NCI-H69 (cell line): ENCODE measurements around the gene MAEA.
"Not testable (repeated sequence)": the region's sequence is repeated elsewhere in the genome, so short reads cannot be mapped to it uniquely, and the experiment has no call there.

Source experiments
- DNase-seq: peaks from one replicate; lab custom pipeline; 2025; lab: John Stamatoyannopoulos, UW

MAEA gene

DNA sequence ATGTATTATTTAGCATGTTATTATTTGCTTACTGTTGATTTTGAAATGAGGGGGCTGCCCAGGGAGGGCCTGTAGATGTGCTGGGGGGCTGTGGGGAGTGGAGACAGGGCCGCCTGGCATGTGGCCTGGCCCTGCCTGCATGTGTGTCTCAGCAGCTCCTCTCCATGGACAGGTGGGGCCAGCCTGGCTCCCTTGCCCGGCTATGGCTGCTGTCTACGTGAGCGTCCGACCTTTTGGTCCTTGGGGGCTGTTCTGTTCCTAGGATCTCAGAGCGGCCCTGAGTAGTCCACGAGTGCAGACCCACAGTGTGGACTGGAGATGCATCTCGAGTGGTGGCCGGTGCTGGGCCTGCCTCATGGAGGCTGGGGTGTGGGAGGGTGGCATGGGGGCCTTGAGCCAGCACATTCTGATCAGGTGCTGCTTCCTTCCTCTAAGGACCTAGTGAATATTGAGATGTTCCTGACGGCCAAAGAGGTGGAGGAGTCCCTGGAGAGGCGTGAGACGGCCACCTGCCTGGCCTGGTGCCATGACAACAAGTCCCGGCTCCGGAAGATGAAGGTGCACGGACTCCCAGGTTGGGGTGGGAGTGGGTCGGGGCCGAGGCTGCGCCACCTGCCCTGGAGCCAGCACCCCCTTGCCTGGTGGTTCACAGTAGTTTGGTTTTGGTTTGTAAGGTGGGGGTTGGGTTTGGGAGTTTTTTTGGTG lies 32.4 kb downstream of the MAEA start:
- no peak for DNase-seq

DNA sequence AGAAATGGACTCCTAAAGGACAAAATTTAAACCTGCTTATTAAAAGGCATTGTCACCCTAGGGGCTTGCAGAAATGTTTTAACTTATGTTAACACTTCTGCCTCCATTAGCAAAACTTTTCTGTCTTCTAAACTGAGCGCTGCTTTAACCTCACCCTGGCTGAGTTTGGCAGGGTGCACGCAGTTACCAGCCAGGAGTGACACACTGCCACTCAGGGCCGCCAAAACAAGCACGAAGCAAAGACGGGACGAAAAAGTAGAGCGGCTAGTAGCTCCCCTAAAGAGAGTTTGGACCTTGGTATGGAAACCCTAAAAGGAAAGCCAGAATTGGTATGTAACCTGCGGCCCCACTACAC lies 33.6 kb downstream of the MAEA start:
- no peak for DNase-seq

DNA sequence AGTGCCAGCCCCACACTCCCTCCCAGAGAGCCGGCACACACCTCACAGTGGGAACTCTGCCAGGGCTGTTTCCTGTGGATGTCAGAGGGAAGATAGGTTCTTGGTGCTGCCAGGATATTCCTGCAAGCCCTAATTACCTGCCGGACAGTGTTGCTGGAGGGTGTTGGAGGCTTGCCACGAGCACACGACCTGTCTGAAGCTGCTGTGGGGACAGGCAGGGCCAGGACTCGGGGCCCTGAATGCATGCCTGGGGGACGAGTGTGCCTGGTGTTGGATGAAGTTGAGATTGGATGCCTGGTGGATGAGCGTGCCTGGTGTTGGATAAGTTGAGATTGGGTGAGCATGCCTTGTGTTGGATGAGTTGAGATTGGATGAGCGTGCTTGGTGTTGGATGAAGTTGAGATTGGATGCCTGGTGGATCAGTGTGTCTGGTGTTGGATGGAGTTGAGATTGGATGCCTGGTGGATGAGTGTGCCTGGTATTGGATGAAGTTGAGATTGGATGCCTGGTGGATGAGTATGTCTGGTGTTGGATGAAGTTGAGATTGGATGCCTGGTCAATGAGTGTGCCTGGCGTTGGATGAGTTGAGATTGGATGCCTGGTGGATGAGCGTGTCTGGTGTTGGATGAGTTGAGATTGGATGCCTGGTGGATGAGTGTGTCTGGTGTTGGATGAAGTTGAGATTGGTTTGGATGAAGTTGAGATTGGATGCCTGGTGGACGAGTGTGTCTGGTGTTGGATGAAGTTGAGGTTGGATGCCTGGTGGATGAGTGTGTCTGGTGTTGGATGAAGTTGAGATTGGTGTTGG lies 34.1 kb downstream of the MAEA start:
- DNase-seq: no peak

DNA sequence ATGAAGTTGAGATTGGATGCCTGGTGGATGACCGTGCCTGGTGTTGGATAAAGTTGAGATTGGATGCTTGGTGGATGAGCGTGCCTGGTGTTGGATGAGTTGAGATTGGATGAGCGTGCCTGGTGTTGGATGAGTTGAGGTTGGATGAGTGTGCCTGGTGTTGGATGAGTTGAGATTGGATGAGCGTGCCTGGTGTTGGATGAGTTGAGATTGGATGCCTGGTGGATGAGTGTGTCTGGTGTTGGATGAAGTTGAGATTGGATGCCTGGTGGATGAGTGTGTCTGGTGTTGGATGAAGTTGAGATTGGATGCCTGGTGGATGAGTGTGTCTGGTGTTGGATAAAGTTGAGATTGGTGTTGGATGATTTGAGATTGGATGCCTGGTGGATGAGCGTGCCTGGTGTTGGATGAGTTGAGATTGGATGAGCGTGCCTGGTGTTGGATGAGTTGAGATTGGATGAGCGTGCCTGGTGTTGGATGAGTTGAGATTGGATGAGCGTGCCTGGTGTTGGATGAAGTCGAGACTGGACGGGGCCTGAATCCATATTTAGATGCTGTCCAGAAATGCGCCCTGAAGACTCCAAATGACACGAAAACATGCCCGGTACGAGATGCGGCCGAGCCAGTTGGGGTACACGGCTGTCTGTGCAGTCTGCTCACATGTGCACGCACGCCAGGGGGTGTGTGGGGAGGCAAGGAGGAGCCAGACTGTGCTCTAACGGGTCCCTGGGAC lies 34.9 kb downstream of the MAEA start:
- not testable (repeated sequence) for DNase-seq

DNA sequence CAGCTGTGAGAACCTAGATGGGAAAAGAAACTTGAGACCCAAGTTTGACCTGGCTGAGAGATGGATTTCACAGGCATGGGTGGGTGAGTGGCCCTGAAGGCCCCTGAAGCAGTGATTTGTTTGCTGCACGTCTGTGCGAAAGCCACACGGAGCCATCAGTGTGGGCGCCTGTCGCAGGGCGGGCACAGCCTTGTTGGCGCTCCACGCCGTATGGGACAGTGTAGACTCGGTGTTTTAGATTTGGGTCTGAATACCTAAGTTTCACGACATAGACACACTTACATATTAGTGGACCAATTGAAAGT lies 35.4 kb downstream of the MAEA start:
- DNase-seq: no peak

DNA sequence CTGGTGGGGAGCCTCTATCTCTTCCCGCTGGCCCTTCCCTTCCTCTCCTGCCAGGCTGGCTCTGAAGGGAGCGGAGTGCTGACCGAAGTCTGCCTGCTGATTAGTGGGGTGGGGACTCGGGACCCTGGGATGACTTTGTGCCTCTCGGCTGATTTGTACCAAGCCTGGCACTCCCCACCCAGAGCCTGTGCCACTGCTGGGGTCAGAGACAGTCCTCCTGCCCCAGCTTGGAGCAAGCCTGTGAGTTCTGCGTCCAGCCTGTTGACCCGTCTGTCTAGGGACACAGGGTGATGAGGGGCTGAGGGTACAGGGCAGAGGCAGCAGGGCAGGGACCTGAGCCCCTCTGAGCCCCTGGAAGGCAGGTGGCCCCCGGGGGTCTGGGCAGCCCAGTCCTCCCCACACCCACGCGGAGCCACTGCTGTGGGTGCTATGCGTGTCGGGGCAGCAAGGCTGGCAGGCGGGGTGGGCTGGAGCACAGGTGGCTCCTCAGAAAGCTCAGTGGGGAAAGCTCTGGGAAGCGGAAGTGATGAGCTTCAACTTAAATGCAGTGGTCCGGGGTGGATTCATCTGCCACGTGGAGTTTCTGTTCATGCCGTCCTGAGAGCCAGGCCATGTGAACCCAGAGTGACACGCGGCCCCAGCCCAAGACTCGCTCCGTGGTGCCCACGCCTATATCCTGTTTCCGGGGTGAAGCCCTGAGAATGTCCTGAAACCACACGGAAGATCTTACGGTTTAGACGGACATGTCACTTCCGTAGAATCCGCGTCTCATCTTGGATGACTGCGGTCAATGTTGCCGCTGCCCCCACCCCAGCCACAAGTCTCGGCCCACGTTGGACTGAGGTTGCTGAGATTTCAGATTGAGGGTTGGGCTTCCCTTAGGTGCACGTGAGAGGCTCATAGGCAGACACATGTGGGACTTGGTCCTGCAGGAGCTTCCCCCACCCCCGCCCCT lies 36.3 kb downstream of the MAEA start:
- DNase-seq: no peak

DNA sequence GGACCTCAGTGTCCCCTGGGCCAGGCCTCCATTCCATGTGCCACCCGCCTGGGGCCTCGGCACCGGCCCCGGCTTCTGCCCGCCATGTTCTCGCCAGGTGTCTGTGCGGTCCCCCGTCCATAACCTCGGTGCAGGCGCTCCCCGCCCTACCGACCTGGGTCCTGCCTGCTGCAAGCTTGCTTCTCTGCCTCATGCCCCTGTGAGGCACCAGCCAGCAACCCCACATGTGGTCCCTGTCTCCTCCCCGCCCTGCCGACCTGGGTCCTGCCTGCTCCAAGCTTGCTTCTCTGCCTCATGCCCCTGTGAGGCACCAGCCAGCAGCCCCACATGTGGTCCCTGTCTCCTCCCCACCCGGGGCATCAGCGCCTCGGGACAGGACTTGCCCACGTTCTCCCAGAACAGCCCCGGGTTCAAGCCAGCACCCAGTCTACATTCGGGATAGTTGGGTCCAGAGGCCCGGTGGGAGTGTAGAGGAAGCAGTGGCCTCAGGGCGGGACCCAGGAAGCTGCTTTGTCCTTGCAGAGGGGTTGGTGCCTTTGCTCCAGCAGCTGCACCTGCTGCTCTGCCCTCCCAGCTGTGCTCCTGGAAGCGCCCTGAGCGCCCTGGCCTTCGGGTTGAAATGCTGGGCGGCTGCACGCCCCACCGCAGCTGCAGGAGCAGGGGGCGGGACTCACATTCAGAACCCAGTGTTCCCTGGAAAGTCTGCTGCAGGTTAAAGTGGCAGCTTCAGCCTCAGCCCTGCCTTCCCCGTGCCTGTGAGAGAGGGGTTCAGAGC lies 37.2 kb downstream of the MAEA start:
- DNase-seq: no peak

DNA sequence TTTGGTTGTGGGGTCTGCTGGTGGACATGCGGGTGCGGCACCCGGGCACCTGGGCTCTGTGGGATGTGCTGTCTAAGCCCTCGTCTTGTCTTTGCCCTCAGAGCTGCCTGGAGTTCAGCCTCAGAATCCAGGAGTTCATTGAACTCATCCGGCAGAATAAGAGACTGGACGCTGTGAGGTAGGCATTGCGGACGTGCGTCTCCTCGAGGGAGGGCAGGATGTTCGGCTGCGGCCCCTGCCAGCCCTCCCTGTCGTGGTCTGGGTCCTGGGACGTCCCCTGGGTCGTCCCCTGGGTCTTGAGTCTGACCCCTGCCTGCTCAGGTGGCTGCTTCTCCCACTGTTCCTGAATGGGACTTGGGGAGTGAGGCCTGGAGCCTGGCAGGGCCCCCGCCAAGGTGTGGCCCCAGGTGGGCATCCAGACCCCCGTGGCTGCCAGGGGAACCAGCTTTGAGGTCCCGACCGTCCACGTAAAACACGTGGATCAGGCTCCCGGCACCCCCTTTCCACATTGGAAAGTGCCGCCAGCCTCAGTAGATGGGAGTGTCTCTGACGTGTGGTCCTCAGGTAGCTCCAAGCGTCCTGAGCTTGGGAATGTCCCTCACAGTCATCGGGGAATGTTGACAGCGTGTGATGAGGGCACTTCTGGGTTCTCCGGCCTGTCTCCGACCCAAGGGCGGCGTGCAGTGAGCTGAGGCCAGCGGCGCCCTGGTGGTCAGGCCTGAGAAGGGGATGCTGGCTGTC lies 38.0 kb downstream of the MAEA start:
- DNase-seq: no peak

DNA sequence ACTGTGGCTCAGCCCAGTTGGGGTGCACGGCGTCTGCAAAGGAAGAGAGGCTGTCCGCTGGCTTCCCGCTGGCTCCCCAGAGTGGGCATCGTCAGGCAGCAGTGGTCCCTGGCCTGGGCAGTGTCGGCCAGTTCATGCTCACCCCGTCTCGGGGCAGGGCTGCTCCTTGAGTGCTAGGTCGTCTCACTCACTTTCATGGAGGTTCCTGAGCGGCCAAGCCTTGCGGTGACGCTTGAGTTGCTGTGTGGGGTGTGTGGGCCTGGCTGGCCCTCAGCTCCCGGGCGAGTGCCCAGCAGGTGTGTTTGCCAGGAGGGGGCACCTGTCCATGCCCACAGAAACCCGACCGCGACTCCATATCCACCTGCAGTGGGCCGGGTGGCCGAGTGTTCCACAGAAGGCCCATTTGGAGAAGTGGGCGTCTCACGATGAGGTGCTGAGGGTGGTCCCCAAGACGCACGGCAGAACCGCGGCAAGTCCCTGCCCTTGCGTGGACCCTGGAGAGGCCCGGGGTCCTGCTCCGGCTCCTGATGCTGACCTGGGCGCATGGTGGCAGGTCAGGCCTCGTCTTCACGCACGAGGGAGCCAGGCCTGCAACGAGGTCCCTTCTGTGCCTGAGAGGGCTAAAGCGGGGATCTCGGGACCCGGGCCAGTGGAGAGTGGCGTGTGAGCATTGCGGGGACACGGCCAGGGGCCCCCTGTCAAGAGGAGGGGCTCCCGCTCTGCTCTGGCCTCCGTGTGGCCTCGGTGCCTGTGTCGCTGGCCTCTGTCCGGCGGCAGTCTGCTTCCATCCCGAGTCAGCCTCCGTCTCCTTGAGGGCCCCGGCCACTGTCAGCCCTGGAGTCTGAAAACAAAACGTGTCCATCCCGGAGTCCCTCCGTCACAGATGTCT lies 38.8 kb downstream of the MAEA start:
- no peak for DNase-seq

DNA sequence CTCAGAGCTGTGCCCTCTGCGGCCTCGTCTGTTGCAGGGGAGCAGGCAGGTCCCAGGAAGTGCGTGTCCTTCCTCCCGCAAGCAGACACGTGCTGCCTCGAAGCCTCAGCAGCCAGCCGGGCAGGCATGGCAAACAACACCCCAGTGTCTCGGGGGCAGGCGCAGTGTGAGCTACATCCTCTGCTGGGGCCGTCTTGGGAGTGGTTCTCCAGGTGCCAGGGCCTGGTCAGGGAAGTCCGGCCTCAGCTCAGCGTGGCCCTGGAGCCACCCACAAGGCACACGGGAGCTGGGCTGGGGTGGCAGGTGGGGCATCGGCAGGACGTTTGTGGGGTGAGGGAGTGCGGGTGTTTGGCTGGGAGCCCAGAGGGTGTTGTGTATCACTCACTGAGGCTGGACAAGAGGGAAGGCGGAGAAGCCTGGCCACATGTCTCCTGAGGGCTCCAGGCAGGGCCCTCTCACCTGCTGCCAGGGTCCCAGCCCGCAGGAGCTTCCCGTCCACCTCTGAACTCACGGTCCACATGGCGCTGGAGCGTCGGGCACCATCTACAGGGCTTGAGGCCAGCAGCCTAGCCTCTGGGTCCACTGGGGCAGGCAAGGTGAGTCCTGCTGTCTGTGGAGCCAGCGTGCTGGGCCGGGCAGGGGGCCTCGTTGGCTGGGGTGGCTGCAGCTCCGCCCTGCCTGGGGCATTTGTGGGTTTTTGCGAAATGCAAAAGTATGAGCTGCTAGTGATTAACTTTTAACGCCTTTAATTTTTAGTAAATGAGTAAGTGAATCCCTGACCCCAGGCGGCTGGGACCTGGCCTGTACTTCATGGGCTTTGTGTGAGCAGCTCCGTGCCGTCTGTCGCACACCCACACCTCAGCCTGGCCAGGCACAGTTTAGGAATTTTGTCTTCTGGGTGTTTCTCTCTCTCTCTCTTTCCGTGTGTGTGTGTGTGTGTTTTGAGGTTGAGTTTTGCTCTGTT lies 40.0 kb downstream of the MAEA start:
- DNase-seq: no peak

DNA sequence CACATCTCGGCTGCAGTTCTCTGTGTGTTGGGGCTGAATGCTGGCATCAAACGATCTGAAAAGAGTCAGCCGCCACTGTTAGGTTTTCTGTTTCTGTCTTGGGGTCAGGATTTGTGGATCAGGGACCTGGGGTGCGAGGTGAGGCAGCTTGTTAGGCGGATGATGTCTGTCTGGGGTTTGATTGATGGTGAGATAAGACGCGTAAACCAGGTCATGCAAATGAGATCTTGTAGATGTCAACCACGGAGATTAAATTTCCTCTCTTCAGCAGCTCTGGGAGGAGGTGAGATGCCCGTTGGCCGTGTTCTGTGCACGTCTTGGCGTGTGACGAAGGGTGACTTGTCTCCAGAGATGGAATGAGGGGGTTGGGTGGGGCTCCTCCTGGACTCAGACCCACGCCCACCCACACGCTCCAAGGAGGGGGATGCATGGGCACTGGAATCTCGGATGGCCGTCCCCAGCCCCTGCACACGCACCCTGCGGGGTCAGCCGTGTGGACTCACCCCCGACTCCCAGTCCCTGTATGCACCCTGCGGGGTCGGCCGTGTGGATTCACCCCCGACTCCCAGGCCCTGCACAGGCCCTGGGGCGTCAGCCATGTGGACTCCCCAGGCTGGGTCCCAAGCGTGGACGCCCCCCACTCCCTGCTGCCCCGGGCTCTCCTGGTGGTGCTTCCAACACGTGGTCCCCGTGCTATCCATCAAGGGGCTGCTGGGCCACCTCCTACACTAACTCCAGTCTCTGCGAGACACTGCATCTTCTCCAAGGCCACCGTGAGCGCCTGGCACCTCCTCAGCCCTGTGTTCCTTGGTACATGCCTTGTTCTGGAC lies 41.3 kb downstream of the MAEA start:
- DNase-seq: no peak

DNA sequence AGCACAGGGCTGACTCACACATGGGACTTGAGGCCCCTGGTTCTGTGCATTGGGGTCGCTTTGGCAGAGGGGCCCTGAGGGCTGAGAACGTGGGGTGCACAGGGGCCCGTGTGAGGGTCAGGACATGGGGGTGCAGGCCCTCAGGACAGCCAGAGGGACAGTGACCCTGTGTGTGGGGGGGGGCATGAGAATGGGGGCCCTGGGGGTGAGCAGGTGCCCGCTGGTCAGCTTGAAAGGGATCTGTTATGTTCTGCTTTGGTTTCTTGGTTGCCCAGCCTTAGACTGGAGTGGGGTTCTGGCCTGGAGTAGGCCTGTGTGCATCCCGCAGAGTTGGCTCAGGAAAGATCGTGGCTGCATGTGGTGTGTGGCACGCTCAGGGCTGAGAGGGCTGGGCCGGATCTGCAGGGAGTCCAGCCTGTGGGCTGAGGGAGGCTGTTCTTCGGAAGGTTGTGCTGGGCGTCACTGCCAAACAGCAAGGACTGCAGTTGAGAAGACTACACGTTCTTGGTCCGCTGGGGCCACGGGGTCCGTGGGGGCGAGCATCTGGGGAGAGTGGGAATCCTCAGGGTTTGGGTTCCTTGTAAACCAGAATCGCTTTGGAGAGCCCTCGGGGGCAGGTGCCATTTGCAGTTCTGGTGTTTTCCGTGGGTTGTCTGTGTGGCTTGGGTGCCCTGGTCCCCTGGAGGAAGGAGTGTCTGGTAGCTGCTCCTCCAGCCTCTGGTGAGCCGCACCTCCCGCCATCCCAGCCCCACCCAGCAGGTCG lies 42.1 kb downstream of the MAEA start:
- DNase-seq: no peak

DNA sequence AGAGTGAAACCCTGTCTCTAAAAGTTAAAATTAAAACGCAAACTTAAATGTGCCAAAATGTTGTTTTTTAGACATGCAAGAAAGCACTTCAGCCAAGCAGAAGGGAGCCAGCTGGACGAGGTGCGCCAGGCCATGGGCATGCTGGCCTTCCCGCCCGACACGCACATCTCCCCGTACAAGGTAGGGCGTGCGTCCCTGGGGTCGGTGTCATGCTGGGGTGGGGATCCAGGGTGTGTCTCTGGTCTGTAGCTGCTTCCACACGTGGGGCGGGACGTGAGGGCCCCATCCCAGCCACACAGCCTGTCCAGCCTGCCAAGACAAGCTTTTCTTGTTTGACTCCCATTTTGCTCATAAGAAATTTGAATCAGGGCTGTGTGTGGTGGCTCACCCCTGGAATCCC lies 43.0 kb downstream of the MAEA start:
- DNase-seq: no peak

DNA sequence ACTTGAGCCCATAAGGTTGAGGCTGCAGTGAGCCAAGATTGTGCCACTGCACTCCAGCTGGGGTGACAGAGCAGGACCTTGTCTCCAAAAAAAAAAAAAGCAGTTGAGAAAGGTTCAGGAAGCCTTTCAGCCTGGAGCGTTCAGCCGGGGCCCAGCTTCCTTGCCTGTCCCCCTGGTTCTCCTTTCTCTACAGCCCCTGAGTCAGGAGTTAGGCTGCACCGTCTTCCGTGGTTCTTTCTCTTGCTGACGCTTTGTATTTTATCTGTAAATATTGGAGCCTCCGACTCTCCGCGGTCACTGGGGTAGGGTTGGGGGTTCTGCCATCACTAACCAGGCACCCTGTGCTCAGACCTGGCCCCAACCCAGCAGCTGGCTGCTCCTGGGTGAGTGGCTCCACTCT lies 43.6 kb downstream of the MAEA start:
- DNase-seq: no peak

DNA sequence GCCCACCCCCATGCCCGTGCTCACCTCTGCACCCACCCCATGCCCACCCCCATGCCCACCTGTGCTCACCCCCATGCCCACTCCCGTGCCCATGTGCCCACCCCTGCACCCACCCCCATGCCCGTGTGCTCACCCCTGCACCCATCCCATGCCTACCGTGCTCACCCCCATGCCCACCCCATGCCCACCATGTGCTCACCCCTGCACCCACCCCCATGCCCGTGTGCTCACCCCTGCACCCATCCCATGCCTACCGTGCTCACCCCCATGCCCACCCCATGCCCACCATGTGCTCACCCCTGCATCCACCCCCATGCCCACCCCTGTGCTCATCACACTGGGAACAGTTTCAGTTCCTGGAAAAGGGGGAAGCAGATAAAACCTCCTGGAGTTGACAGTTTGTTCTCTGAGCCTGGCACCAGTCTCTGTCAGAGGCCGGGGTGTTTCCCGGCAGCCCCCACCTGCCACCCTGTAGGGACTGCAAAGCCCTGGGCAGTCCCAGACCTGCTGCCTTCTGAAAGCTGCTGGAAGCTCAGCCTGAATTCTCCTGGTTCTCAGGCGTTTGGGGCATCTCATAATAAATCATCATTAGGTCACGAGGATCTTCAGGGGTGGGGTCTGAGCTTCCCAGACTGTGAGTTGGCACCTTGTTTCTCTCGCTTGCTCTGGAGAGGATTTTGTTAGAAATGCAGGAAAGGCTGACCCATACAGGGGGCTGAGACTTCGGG lies 44.3 kb downstream of the MAEA start:
- not testable (repeated sequence) for DNase-seq

DNA sequence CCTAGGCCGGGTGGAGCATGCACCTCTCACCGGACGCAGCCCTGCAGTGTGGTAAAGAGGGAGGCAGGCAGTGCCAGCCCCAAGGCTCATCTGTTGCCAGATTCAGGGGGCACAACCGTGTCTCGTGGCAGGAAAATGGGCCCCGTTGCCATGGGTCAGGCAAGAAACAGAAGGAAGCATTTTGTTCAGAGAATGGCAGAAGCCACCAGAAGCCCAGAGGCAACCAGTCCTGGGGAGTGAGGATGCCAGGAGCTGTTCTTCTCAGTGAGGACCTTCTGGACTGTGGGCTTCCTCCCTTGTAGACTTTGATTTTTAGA lies 44.8 kb downstream of the MAEA start:
- no peak for DNase-seq
